HL-60 (cell line): Measurements from ENCODE around the gene C11orf71.
A peak's percentile ranks its signal among the peaks of the same experiment; 100 is the strongest.

ENCODE experiments used
- CTCF ChIP-seq: IDR thresholded peaks from one replicate; pipeline ENCODE4 v1.5.1; 2011; ENCODE audit warnings: low read length, control low read depth, inconsistent platforms; ENCODE audit not compliant: insufficient read depth
- REST ChIP-seq: IDR thresholded peaks from 2 replicates; pipeline ENCODE4 v1.6.1; 2012; ENCODE audit warnings: low read depth; ENCODE audit not compliant: insufficient replicate concordance
- SPI1 ChIP-seq: IDR thresholded peaks from 2 replicates; pipeline ENCODE4 v1.6.1; 2012; ENCODE audit warnings: low read depth, mild to moderate bottlenecking, borderline replicate concordance

DNA sequence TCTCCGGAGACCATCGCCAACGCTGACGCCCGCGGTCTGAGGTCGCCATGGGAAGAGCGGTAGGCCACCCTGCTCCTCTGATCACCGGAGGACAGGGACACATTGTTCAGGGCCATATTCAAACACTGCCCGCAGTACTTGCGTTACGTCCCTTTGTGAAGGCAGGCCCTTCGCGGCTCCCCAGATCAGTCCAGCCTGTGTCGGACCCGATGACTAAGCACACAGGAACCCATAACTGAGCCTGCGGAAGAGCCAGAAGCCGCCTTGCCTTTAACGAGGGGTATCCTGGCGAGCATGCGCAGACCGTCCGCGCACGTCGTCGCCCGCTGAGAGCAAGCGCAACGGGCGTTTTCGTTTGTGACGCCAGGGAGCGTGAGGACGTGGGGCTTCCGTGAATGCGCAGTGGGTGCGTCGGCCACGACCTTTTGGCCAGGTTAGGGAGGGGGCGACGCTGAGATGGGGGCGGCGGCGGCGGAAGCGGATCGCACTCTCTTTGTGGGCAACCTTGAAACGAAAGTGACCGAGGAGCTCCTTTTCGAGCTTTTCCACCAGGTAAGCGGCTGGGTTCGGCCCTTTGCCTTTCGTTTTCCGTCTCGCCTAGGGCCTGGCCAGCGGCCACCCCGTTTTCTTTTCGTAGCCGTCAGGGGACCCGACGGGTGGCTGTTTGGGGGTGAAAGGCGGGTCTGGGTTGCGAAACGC lies at the start of gene C11orf71, which contains the start of gene RBM7:
- TF ChIP-seq CTCF (no peak), SPI1 (no peak), REST (peak; percentile 71)
